Muscle layer of colon (tissue), 2 donors: ENCODE measurements around the gene CLEC7A.

Source experiments
- H3K27ac ChIP-seq: one replicate; pipeline ENCODE4 v1.7.0; 2013; ENCODE audit warnings: low read depth, mild to moderate bottlenecking, low read length, moderate library complexity
- H3K27me3 ChIP-seq, 2 donors: one replicate each; pipeline ENCODE4 v1.7.0; 2013; ENCODE audit warnings: low read length in 2 of 2, mild to moderate bottlenecking in 2 of 2; ENCODE audit not compliant: insufficient read depth in 2 of 2, control insufficient read depth in 1 of 2
- H3K36me3 ChIP-seq: one replicate; pipeline ENCODE4 v1.7.0; 2013; ENCODE audit warnings: mild to moderate bottlenecking, low read length; ENCODE audit not compliant: insufficient read depth
- H3K4me1 ChIP-seq: one replicate; pipeline ENCODE4 v1.7.0; 2013; ENCODE audit warnings: mild to moderate bottlenecking, low read length; ENCODE audit not compliant: insufficient read depth
- H3K4me3 ChIP-seq, 2 donors: one replicate each; pipeline ENCODE4 v1.7.0; 2013; ENCODE audit warnings: low read length in 2 of 2, low read depth in 1 of 2, mild to moderate bottlenecking in 1 of 2, moderate library complexity in 1 of 2
- H3K9ac ChIP-seq: one replicate; pipeline ENCODE4 v1.7.0; 2013; ENCODE audit warnings: low read length
- H3K9me3 ChIP-seq: one replicate; pipeline ENCODE4 v1.7.0; 2013; ENCODE audit warnings: mild to moderate bottlenecking, low read length
- donor health status: abdominal sarcoma.
- donor health status: Adenocarcinoma of cecum.

CLEC7A gene

DNA sequence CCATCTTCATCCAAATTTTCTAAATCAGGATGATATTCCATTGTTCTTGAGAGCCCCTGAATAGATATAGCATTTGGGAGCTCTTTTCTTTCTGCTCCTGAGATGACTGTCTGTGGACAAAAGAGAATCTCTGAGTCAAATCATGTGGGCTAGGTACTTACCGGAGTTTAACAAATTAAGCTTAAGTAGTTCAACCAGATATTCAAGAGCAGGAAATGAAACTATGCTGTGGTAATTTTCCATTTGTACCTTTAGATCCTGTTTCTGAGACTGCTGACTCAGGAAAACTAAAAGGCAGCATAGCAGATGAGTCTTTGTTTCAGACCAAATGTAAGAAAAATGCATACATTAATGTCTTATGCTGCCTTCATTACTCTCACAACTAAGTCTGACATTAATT lies at the start of gene CLEC7A:
TSS of gene CLEC7A (minus strand) at position 158 of the 400 bp plus-strand sequence. CDS start at position 41, 117 bp downstream.
- Histone ChIP-seq H3K9me3 (no peaks in the 10 kb centered on the region), H3K9ac (no peak within 1 kb of the TSS), H3K27me3 (no peaks in the 10 kb centered on the region), H3K4me1 (no peaks in the 10 kb centered on the region), H3K4me3 (no peak within 1 kb of the TSS), H3K36me3 (no peaks in the 10 kb centered on the region), H3K27ac (no peak within 1 kb of the TSS)

GRCh38 chr12:10179776-10180181 lies 49.8 kb upstream of the CLEC7A start:
- no peak overlapping the region for H3K4me3 ChIP-seq
- H3K9me3 ChIP-seq = no peaks in the 10 kb centered on the region
- no peak overlapping the region for H3K27ac ChIP-seq
- no peak overlapping the region for H3K9ac ChIP-seq
- peaks cover 0 to 4% of the 10 kb centered on the region in 2 donors for H3K27me3 ChIP-seq
- no peaks in the 10 kb centered on the region for H3K36me3 ChIP-seq
- H3K4me1 ChIP-seq = no peaks in the 10 kb centered on the region

GRCh38 chr12:10178821-10179220 lies 48.8 kb upstream of the CLEC7A start, which contains the start of gene TMEM52B:
TMEM52B (plus strand) TSS chr12:10179032; CDS start chr12:10179575, 543 bp downstream.
- peaks cover 0 to 4% of the 10 kb centered on the region in 2 donors for H3K27me3 ChIP-seq
- no peaks in the 10 kb centered on the region for H3K36me3 ChIP-seq
- H3K4me1 ChIP-seq = no peaks in the 10 kb centered on the region

DNA sequence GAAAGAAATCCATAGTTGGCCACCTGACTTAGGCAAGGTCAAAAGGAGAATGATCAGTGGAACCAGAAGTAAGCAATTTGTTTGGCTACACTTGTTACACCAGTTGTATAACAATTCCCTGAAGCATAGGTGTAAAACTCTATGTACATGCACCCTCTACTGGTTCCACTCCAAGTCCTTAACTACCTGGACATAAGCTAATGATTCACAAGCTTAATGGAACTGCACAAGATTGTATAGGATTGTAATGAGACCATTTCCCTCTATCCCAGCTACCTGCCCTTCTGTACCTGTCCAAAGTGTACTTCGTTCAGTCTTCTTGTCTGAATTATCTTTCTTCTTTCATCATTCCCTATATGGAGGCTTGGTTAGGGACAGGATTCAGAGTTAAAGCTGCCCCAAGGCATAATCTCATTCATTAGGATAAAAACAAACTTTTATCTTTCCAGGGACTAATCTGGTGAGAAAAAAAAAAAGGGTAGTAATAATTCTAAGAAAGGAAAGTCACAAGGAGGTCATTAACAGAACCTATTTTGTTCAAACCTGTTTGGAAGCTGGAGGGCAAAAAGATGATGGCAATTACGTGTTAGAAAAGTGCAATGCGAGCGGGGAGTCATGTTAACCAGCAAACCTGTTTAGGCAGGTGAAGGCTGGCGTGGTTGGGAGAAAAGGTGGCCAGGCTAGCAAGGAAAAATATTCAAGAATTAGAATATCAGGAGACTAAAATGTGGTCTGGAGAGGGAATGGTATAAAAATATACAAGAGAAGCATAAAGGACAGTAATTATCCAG lies 46.0 kb upstream of the CLEC7A start:
- Histone ChIP-seq H3K4me1 (no peaks in the 10 kb centered on the region), H3K27me3 (peaks cover 0 to 4% of the 10 kb centered on the region in 2 donors), H3K27ac (no peak overlapping the region), H3K4me3 (no peak overlapping the region), H3K9me3 (no peaks in the 10 kb centered on the region), H3K9ac (no peak overlapping the region), H3K36me3 (no peaks in the 10 kb centered on the region)

More at GRCh38 chr12:10178821-10179220, 48.8 kb upstream of the CLEC7A start, which contains the start of gene TMEM52B:
- Histone ChIP-seq H3K9ac (no peak within 1 kb of the TSS), H3K4me3 (no peak within 1 kb of the TSS), H3K9me3 (no peaks in the 10 kb centered on the region), H3K27ac (no peak within 1 kb of the TSS)

- no peak overlapping the region for H3K4me3 ChIP-seq
- peaks cover 0 to 4% of the 10 kb centered on the region in 2 donors for H3K27me3 ChIP-seq
- H3K27ac ChIP-seq = no peak overlapping the region
- H3K9ac ChIP-seq = no peak overlapping the region
- H3K4me1 ChIP-seq = no peaks in the 10 kb centered on the region
- H3K9me3 ChIP-seq = no peaks in the 10 kb centered on the region
- H3K36me3 ChIP-seq = no peaks in the 10 kb centered on the region
These were observed 45.1 kb upstream of the CLEC7A start for GRCh38 chr12:10174986-10175614.

- H3K27ac ChIP-seq = no peak within 1 kb of the TSS
- H3K9ac ChIP-seq = no peak within 1 kb of the TSS
- no peaks in the 10 kb centered on the region for H3K9me3 ChIP-seq
- no peaks in the 10 kb centered on the region for H3K4me1 ChIP-seq
- H3K4me3 ChIP-seq = no peak within 1 kb of the TSS
- H3K36me3 ChIP-seq = no peaks in the 10 kb centered on the region
- H3K27me3 ChIP-seq = peaks cover 0 to 4% of the 10 kb centered on the region in 2 donors
These were observed 42.2 kb upstream of the CLEC7A start, which contains the start of gene OLR1 for GRCh38 chr12:10171973-10172728. OLR1 (minus strand) TSS chr12:10172132; CDS start chr12:10172077, 55 bp downstream.

DNA sequence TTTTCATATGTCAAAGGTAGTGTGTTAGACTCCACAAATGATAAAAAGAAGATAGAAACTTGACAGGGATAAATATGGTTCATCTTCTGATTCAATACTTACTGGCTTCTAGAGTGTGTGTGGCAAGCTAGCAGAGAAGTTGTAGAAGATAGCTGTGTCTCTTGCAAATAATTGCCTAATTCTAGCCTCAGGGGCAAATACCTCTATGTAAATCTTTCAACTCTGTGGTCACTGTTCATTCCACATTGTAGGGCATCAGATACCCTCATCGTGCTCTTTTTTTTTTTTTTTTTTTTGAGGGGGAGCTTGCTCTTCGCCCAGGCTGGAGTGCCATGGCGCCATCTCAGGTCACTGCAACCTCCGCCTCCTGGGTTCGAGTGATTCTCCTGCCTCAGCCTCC lies 40.2 kb upstream of the CLEC7A start:
- Histone ChIP-seq H3K9ac (no peak overlapping the region), H3K4me3 (no peak overlapping the region), H3K4me1 (no peaks in the 10 kb centered on the region), H3K36me3 (no peaks in the 10 kb centered on the region), H3K9me3 (no peaks in the 10 kb centered on the region), H3K27ac (no peak overlapping the region), H3K27me3 (peaks cover 0 to 3% of the 10 kb centered on the region in 2 donors)

GRCh38 chr12:10169104-10169503 lies 39.1 kb upstream of the CLEC7A start:
- Histone ChIP-seq H3K9ac (no peak overlapping the region), H3K36me3 (no peaks in the 10 kb centered on the region), H3K4me1 (no peaks in the 10 kb centered on the region), H3K4me3 (no peak overlapping the region), H3K27me3 (no peaks in the 10 kb centered on the region), H3K9me3 (no peaks in the 10 kb centered on the region), H3K27ac (no peak overlapping the region)

GRCh38 chr12:10167599-10167998 lies 37.6 kb upstream of the CLEC7A start:
- no peak overlapping the region for H3K9ac ChIP-seq
- no peak overlapping the region for H3K27ac ChIP-seq
- no peak overlapping the region for H3K4me3 ChIP-seq
- no peaks in the 10 kb centered on the region for H3K36me3 ChIP-seq
- H3K9me3 ChIP-seq = no peaks in the 10 kb centered on the region
- H3K4me1 ChIP-seq = no peaks in the 10 kb centered on the region
- no peaks in the 10 kb centered on the region for H3K27me3 ChIP-seq

- Histone ChIP-seq H3K36me3 (no peaks in the 10 kb centered on the region), H3K27ac (no peak overlapping the region), H3K9ac (no peak overlapping the region), H3K9me3 (no peaks in the 10 kb centered on the region), H3K4me3 (no peak overlapping the region), H3K4me1 (no peaks in the 10 kb centered on the region), H3K27me3 (no peaks in the 10 kb centered on the region)
These were observed 35.4 kb upstream of the CLEC7A start for GRCh38 chr12:10165421-10165820.

- Histone ChIP-seq H3K4me3 (no peak overlapping the region), H3K27me3 (no peaks in the 10 kb centered on the region)
These were observed 33.1 kb upstream of the CLEC7A start for GRCh38 chr12:10163084-10163483.

More at GRCh38 chr12:10163084-10163483, 33.1 kb upstream of the CLEC7A start:
- no peak overlapping the region for H3K9ac ChIP-seq
- no peak overlapping the region for H3K27ac ChIP-seq
- no peaks in the 10 kb centered on the region for H3K9me3 ChIP-seq
- no peaks in the 10 kb centered on the region for H3K36me3 ChIP-seq
- H3K4me1 ChIP-seq = no peaks in the 10 kb centered on the region
